Small intestine (tissue), 7 donors: ENCODE results near the gene LRTM2. TPM values are rescaled to one million over a fixed set of nuclear protein-coding genes. Genes with fewer than 3 reads are reported as not detected.

ENCODE experiments used
- DNase-seq, 2 donors: peaks; one replicate each; pipeline versions ENCODE4 v3.0.0 to v3.0.0-alpha.2; 2013
- FAIRE-seq: peaks from 2 replicates; lab custom pipeline; 2012; peaks lifted over from hg19 to GRCh38; lab: Jason Lieb, UNC
- H3K27ac ChIP-seq, 3 donors: one replicate each; pipeline ENCODE4 v1.5.1; 2013; ENCODE audit warnings: low read length in 2 of 3, mild to moderate bottlenecking in 2 of 3, control low read depth in 1 of 3, inconsistent platforms in 1 of 3, low read depth in 1 of 3, moderate library complexity in 1 of 3
- H3K27me3 ChIP-seq, 3 donors: one replicate each; pipeline ENCODE4 v1.6.1; 2013; ENCODE audit warnings: low read length in 3 of 3, inconsistent platforms in 1 of 3; ENCODE audit not compliant: control insufficient read depth in 3 of 3, insufficient read depth in 3 of 3
- H3K36me3 ChIP-seq, 3 donors: one replicate each; pipeline ENCODE4 v1.6.1; 2013; ENCODE audit warnings: low read length in 3 of 3, inconsistent platforms in 1 of 3, low read depth in 1 of 3, mild to moderate bottlenecking in 1 of 3, moderate library complexity in 1 of 3; ENCODE audit not compliant: control insufficient read depth in 3 of 3, insufficient read depth in 2 of 3
- H3K4me1 ChIP-seq, 3 donors: one replicate each; pipeline ENCODE4 v1.6.1; 2013; ENCODE audit warnings: low read length in 2 of 3, inconsistent platforms in 1 of 3, low read depth in 1 of 3, mild to moderate bottlenecking in 1 of 3, moderate library complexity in 1 of 3; ENCODE audit not compliant: control insufficient read depth in 3 of 3, insufficient read depth in 2 of 3
- H3K4me3 ChIP-seq, 3 donors: one replicate each; pipeline ENCODE4 v1.5.1; 2013; ENCODE audit warnings: low read length in 3 of 3, control low read depth in 1 of 3, inconsistent platforms in 1 of 3, low read depth in 1 of 3, mild to moderate bottlenecking in 1 of 3, moderate library complexity in 1 of 3
- H3K9me3 ChIP-seq, 2 donors: one replicate each; pipeline ENCODE4 v1.6.1; 2013; ENCODE audit warnings: low read depth in 1 of 2, low read length in 1 of 2; ENCODE audit not compliant: control insufficient read depth in 2 of 2, insufficient read depth in 1 of 2
- WGBS, 3 donors: extraction: QIAGEN DNeasy Blood & Tissue Kit; methylation state at CpG; one replicate each; pipeline ENCODE4 v1.1.7; 2013; 5-methylcytosine and 5-hydroxymethylcytosine counted together
- polyA plus RNA-seq, 4 donors: library from polyadenylated mRNA; stranded (reverse) in 3 of 4; unstranded in 1 of 4; fragments of 200-250 nt in 3 of 4; fragments of 120-200 nt in 1 of 4; gene quantifications; one replicate each; pipeline versions ENCODE4 v1.2.1 to v1.2.3, GENCODE V29; 2013
- donor health status: healthy with polysubstance abuse.
- donor health status: control.
- donor health status: control.
- donor health status: Bipolar disorder and iron deficiency.
- donor health status: healthy.

Gene LRTM2
- polyA plus RNA-seq, 4 donors, result 0.03 TPM; not detected in 2

DNA sequence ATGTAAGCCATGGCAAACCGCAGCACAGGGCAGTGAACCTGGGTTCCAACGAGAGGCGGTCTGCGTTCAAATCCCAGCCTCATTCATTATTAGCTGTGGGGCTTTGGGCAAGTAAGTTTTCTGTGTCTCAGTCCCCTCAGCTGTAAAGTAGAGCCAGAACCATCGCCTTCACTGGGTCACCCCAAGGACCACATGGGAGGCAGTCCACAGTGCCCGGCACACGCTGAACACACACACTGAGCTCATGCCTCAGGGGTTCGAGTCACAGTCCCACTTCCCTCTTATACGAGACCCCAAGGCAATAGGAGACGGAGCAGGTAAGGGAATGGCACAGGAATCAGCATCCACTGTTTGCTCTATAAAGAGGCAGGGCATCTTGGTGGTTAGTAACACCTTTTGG lies 19.1 kb downstream of the LRTM2 start:
- 90 to 93% (median 92%) methylated on average over 10 of the region's 10 CpGs for WGBS, 3 donors
- H3K9me3 ChIP-seq, result no peaks in the 10 kb centered on the region
- FAIRE-seq, result no peak

GRCh38 chr12:1839956-1840951 lies 19.9 kb downstream of the LRTM2 start:
- 58 to 66% (median 66%) methylated on average over 21 to 24 of the region's 24 CpGs for WGBS, 3 donors
- no peak overlapping the region for H3K4me3 ChIP-seq
- no peak for DNase-seq
- no peak overlapping the region for H3K27ac ChIP-seq
- no peaks in the 10 kb centered on the region for H3K36me3 ChIP-seq
- no peaks in the 10 kb centered on the region for H3K9me3 ChIP-seq
- H3K27me3 ChIP-seq, result peaks cover 0 to 5% (median 0%) of the 10 kb centered on the region in 3 donors
- FAIRE-seq, result no peak
- H3K4me1 ChIP-seq, result no peaks in the 10 kb centered on the region

More for the DNA sequence above, 19.1 kb downstream of the LRTM2 start:
- Histone ChIP-seq H3K4me3 (no peak overlapping the region), H3K4me1 (no peaks in the 10 kb centered on the region), H3K27me3 (peaks cover 0 to 5% (median 0%) of the 10 kb centered on the region in 3 donors), H3K27ac (no peak overlapping the region), H3K36me3 (no peaks in the 10 kb centered on the region)
- DNase-seq, result no peak

GRCh38 chr12:1840981-1841425 lies 20.6 kb downstream of the LRTM2 start:
- H3K27ac ChIP-seq, result no peak overlapping the region
- no peaks in the 10 kb centered on the region for H3K9me3 ChIP-seq
- H3K4me3 ChIP-seq, result no peak overlapping the region
- no peak for DNase-seq
- peaks cover 0 to 5% (median 0%) of the 10 kb centered on the region in 3 donors for H3K27me3 ChIP-seq
- 88 to 91% (median 90%) methylated on average over 16 of the region's 16 CpGs for WGBS, 3 donors
- no peaks in the 10 kb centered on the region for H3K4me1 ChIP-seq
- FAIRE-seq, result no peak
- no peaks in the 10 kb centered on the region for H3K36me3 ChIP-seq

GRCh38 chr12:1841586-1842182 lies 21.3 kb downstream of the LRTM2 start:
- Histone ChIP-seq H3K27me3 (peaks cover 0 to 5% (median 0%) of the 10 kb centered on the region in 3 donors), H3K4me1 (no peaks in the 10 kb centered on the region), H3K27ac (no peak overlapping the region), H3K9me3 (no peaks in the 10 kb centered on the region), H3K4me3 (no peak overlapping the region), H3K36me3 (no peaks in the 10 kb centered on the region)
- FAIRE-seq, result no peak
- 78 to 85% (median 79%) methylated on average over 13 of the region's 13 CpGs for WGBS, 3 donors
- DNase-seq, result no peak

- FAIRE-seq (no peak), DNase-seq (no peak)
- no peaks in the 10 kb centered on the region for H3K4me1 ChIP-seq
- no peaks in the 10 kb centered on the region for H3K9me3 ChIP-seq
- 64 to 68% (median 65%) methylated on average over 16 to 18 of the region's 18 CpGs for WGBS, 3 donors
- peaks cover 0 to 5% (median 0%) of the 10 kb centered on the region in 3 donors for H3K27me3 ChIP-seq
- H3K4me3 ChIP-seq, result no peak overlapping the region
- H3K27ac ChIP-seq, result no peak overlapping the region
- H3K36me3 ChIP-seq, result no peaks in the 10 kb centered on the region
These were observed 22.0 kb downstream of the LRTM2 start for GRCh38 chr12:1842183-1842904.

GRCh38 chr12:1842905-1843640 lies 22.7 kb downstream of the LRTM2 start:
- H3K27me3 ChIP-seq, result peaks cover 0 to 5% (median 0%) of the 10 kb centered on the region in 3 donors
- no peak overlapping the region for H3K4me3 ChIP-seq
- no peak overlapping the region for H3K27ac ChIP-seq
- WGBS, 3 donors, result 62 to 71% (median 69%) methylated on average over 16 of the region's 16 CpGs
- H3K36me3 ChIP-seq, result no peaks in the 10 kb centered on the region
- H3K4me1 ChIP-seq, result no peaks in the 10 kb centered on the region
- H3K9me3 ChIP-seq, result no peaks in the 10 kb centered on the region
- no peak for DNase-seq
- no peak for FAIRE-seq

DNA sequence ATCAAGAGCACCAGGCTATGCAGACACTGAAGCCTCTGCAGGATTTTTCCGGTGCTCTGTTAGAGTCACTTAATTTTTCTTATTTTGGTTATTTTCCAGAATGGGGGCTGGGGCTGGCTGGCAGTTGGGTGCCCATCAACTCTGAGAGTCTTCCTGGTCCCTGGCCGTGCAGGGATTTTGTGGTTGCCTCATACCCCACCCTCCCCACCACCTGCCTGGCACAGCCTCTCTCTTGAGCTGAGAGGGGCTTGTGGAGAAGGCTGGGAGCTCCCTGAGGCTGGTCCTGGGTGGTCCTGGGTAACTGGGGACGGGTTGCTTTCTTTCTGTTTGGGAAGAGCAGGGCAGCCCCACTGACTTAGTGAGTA lies 23.3 kb downstream of the LRTM2 start:
- H3K27me3 ChIP-seq, result peaks cover 0 to 5% (median 0%) of the 10 kb centered on the region in 3 donors
- no peak for FAIRE-seq
- no peaks in the 10 kb centered on the region for H3K4me1 ChIP-seq
- no peak overlapping the region for H3K4me3 ChIP-seq
- H3K27ac ChIP-seq, result no peak overlapping the region
- H3K9me3 ChIP-seq, result no peaks in the 10 kb centered on the region
- WGBS, 3 donors, result 44 to 70% (median 64%) methylated on average over 3 of the region's 3 CpGs
- no peaks in the 10 kb centered on the region for H3K36me3 ChIP-seq
- no peak for DNase-seq
